SKM-1 (cell line): ENCODE data around the gene NRTN.

ENCODE experiments used
- DNase-seq: peaks from one replicate; lab custom pipeline; 2025; ENCODE audit not compliant: unreplicated experiment; lab: John Stamatoyannopoulos, UW

Gene NRTN

GRCh38 chr19:5789886-5790558, 14.8 kb upstream of the NRTN start:
- DNase-seq: no peak

GRCh38 chr19:5790559-5791520, 14.0 kb upstream of the NRTN start, which contains the start of gene DUS3L:
Gene DUS3L (minus strand): TSS chr19:5791163. CDS start chr19:5791141, 22 bp downstream.
- peak; percentile 87 for DNase-seq

- DNase-seq: no peak
These were observed 12.6 kb upstream of the NRTN start for GRCh38 chr19:5792224-5792623.

- DNase-seq: no peak
These were observed 11.7 kb upstream of the NRTN start for GRCh38 chr19:5793188-5793587.

- no peak for DNase-seq
These were observed 9.4 kb upstream of the NRTN start for GRCh38 chr19:5795382-5795919.

- no peak for DNase-seq
These were observed 6.6 kb upstream of the NRTN start for GRCh38 chr19:5798244-5798643.

- DNase-seq: no peak
These were observed 5.3 kb upstream of the NRTN start for GRCh38 chr19:5799247-5800241.

- DNase-seq: no peak
These were observed 4.3 kb upstream of the NRTN start for GRCh38 chr19:5800361-5801270.

GRCh38 chr19:5801796-5802619, 2.9 kb upstream of the NRTN start:
- DNase-seq: no peak

GRCh38 chr19:5803441-5803751, 1.5 kb upstream of the NRTN start:
- no peak for DNase-seq

- peak; percentile 85 for DNase-seq
These were observed 933 bp upstream of the NRTN start for GRCh38 chr19:5803752-5804515.

- peak; percentile 51 for DNase-seq
These were observed 730 bp downstream of the NRTN start for GRCh38 chr19:5805462-5806132.

- DNase-seq: no peak
These were observed 1.2 kb downstream of the NRTN start for GRCh38 chr19:5806133-5806489.

GRCh38 chr19:5806905-5807304, 2.0 kb downstream of the NRTN start:
- no peak for DNase-seq

GRCh38 chr19:5808120-5808816, 3.4 kb downstream of the NRTN start:
- no peak for DNase-seq

- DNase-seq: peak; percentile 12
These were observed 4.2 kb downstream of the NRTN start for GRCh38 chr19:5809053-5809452.

GRCh38 chr19:5809469-5809868, 4.6 kb downstream of the NRTN start:
- no peak for DNase-seq
